H1 (cell line): ENCODE results near the gene GBF1. TPM values are rescaled to one million over a fixed set of nuclear protein-coding genes. Genes with fewer than 3 reads are reported as not detected.

Source experiments
- CTCF ChIA-PET: fragments of 300-600 bp; sonication (Branson Sonifier 250); formaldehyde crosslinking; loops from one replicate; lab custom pipeline; 2021; ENCODE audit not compliant: partially characterized antibody; lab: Charles Lee
- POLR2A ChIA-PET: fragments of 300-600 bp; sonication (Branson Sonifier 250); formaldehyde crosslinking; loops from one replicate; lab custom pipeline; 2021; ENCODE audit warnings: inconsistent platforms; ENCODE audit not compliant: partially characterized antibody; lab: Charles Lee
- DNase-seq, 2 experiments: peaks; one replicate each; pipeline versions ENCODE4 v3.0.0 to v3.0.0-alpha.2; 2010 to 2022; ENCODE audit warnings: low spot score in 2 of 2, low read depth in 1 of 2, mixed read lengths in 1 of 2
- FAIRE-seq: peaks from 2 replicates; lab custom pipeline; 2011; peaks lifted over from hg19 to GRCh38; lab: Jason Lieb, UNC
- H2AFZ ChIP-seq: 2 replicates; pipeline ENCODE4 v1.8.1; 2012; ENCODE audit warnings: low read length, inconsistent platforms
- H2AK5ac ChIP-seq: 2 replicates; pipeline ENCODE4 v1.6.1; 2013; ENCODE audit warnings: low read depth, low read length
- H2BK120ac ChIP-seq: replicated peaks from 2 replicates; pipeline ENCODE3; 2013; ENCODE audit warnings: low read depth, low read length, inconsistent platforms
- H2BK12ac ChIP-seq: 2 replicates; pipeline ENCODE4 v1.6.1; 2013; ENCODE audit warnings: low read depth, low read length
- H2BK15ac ChIP-seq: 2 replicates; pipeline ENCODE4 v1.6.1; 2013; ENCODE audit warnings: low read length
- H2BK20ac ChIP-seq: 2 replicates; pipeline ENCODE4 v1.6.1; 2013; ENCODE audit warnings: low read length
- H2BK5ac ChIP-seq: 2 replicates; pipeline ENCODE4 v1.6.1; 2013; ENCODE audit warnings: low read depth, low read length
- H3K14ac ChIP-seq: 2 replicates; pipeline ENCODE4 v1.6.1; 2013; ENCODE audit warnings: inconsistent platforms; ENCODE audit not compliant: insufficient read length
- H3K18ac ChIP-seq: 2 replicates; pipeline ENCODE4 v1.6.1; 2013; ENCODE audit warnings: low read length; ENCODE audit errors: extremely low read depth
- H3K23ac ChIP-seq: 2 replicates; pipeline ENCODE4 v1.6.1; 2013; ENCODE audit warnings: inconsistent platforms; ENCODE audit not compliant: insufficient read length
- H3K23me2 ChIP-seq: 2 replicates; pipeline ENCODE4 v1.6.1; 2013; ENCODE audit warnings: low read depth, low read length
- H3K27ac ChIP-seq: 2 replicates; pipeline ENCODE4 v1.6.1; 2011; ENCODE audit warnings: low read depth, low read length, inconsistent platforms
- H3K27me3 ChIP-seq, 4 experiments: replicated peaks in 1 of 4; 1 replicate in 1 of 4; 2 replicates in 3 of 4; pipeline versions ENCODE4 v1.6.1 to v1.8.1; 2011 to 2013; ENCODE audit warnings: low read length in 3 of 4, mild to moderate bottlenecking in 3 of 4, inconsistent platforms in 2 of 4, mixed read lengths in 2 of 4, moderate library complexity in 1 of 4; ENCODE audit not compliant: control insufficient read depth in 3 of 4, insufficient read depth in 3 of 4; ENCODE audit errors: extremely low read depth in 1 of 4
- H3K36me3 ChIP-seq, 4 experiments: 2 replicates each; pipeline versions ENCODE4 v1.6.1 to v1.8.1; 2011 to 2013; ENCODE audit warnings: mild to moderate bottlenecking in 4 of 4, low read length in 3 of 4, moderate library complexity in 2 of 4, control low read depth in 1 of 4, inconsistent platforms in 1 of 4; ENCODE audit not compliant: insufficient read depth in 4 of 4, control insufficient read depth in 2 of 4
- H3K4ac ChIP-seq: replicated peaks from 2 replicates; pipeline ENCODE3; 2013; ENCODE audit warnings: low read length, low read depth, mixed read lengths, inconsistent platforms; ENCODE audit not compliant: insufficient read length
- H3K4me1 ChIP-seq, 4 experiments: replicated peaks in 1 of 4; 1 replicate in 1 of 4; 2 replicates in 3 of 4; pipeline versions ENCODE4 v1.6.1 to v1.8.1; 2011 to 2013; ENCODE audit warnings: low read length in 3 of 4, inconsistent platforms in 2 of 4, mixed read lengths in 1 of 4; ENCODE audit not compliant: insufficient read depth in 4 of 4, control insufficient read depth in 3 of 4
- H3K4me2 ChIP-seq, 2 experiments: 2 replicates each; pipeline versions ENCODE4 v1.6.1 to v1.8.1; 2011 to 2013; ENCODE audit warnings: low read depth in 2 of 2, low read length in 2 of 2, control low read depth in 1 of 2, inconsistent platforms in 1 of 2, mild to moderate bottlenecking in 1 of 2; ENCODE audit not compliant: insufficient read depth in 1 of 2
- H3K4me3 ChIP-seq, 4 experiments: fragments of 200-600, 300-600 bp in 1 of 4; sonication (generic), shearing (Covaris generic), sonication (Bioruptor Twin) in 1 of 4; 2 replicates each; pipeline versions ENCODE4 v1.5.1 to v1.8.1; 2011 to 2016; ENCODE audit warnings: low read length in 4 of 4, low read depth in 3 of 4, control low read depth in 2 of 4, inconsistent platforms in 2 of 4, mild to moderate bottlenecking in 2 of 4, mixed read lengths in 1 of 4, moderate library complexity in 1 of 4; ENCODE audit not compliant: insufficient read depth in 2 of 4; ENCODE audit errors: extremely low read depth in 1 of 4
- H3K56ac ChIP-seq: replicated peaks from 2 replicates; pipeline ENCODE3; 2013; ENCODE audit warnings: low read depth, mild to moderate bottlenecking, mixed read lengths, low read length, inconsistent platforms; ENCODE audit not compliant: insufficient read length
- H3K79me1 ChIP-seq: 2 replicates; pipeline ENCODE4 v1.6.1; 2013; ENCODE audit warnings: low read depth, low read length, control low read depth
- H3K79me2 ChIP-seq, 2 experiments: 2 replicates each; pipeline versions ENCODE4 v1.6.1 to v1.8.1; 2012 to 2013; ENCODE audit warnings: low read length in 2 of 2, mild to moderate bottlenecking in 2 of 2, inconsistent platforms in 1 of 2; ENCODE audit not compliant: insufficient read depth in 2 of 2, control insufficient read depth in 1 of 2
- H3K9ac ChIP-seq, 4 experiments: replicated peaks in 1 of 4; 1 replicate in 1 of 4; 2 replicates in 3 of 4; pipeline versions ENCODE4 v1.6.1 to v1.8.1; 2011 to 2013; ENCODE audit warnings: low read depth in 3 of 4, low read length in 3 of 4, control low read depth in 2 of 4, mild to moderate bottlenecking in 2 of 4, moderate library complexity in 2 of 4, inconsistent platforms in 1 of 4; ENCODE audit errors: extremely low read depth in 1 of 4
- H3K9me3 ChIP-seq, 2 experiments: 2 replicates each; pipeline versions ENCODE4 v1.6.1 to v1.8.1; 2012 to 2013; ENCODE audit warnings: mild to moderate bottlenecking in 2 of 2, moderate library complexity in 2 of 2, control low read depth in 1 of 2, inconsistent platforms in 1 of 2, low read depth in 1 of 2, low read length in 1 of 2, mixed read lengths in 1 of 2; ENCODE audit not compliant: insufficient read depth in 2 of 2
- H4K20me1 ChIP-seq, 2 experiments: replicated peaks in 1 of 2; 2 replicates each; pipeline versions ENCODE3 to v1.8.1; 2011 to 2013; ENCODE audit warnings: inconsistent platforms in 2 of 2, low read length in 2 of 2, mild to moderate bottlenecking in 1 of 2; ENCODE audit not compliant: insufficient read depth in 2 of 2, control insufficient read depth in 1 of 2
- H4K5ac ChIP-seq: 2 replicates; pipeline ENCODE4 v1.6.1; 2013; ENCODE audit warnings: low read length, low read depth, mixed read lengths, inconsistent platforms; ENCODE audit not compliant: insufficient read length
- H4K8ac ChIP-seq: 2 replicates; pipeline ENCODE4 v1.8.0; 2013; ENCODE audit warnings: mild to moderate bottlenecking, moderate library complexity, low read length, inconsistent platforms; ENCODE audit not compliant: insufficient read depth; ENCODE audit errors: extremely low read depth
- H4K91ac ChIP-seq: replicated peaks from 2 replicates; pipeline ENCODE3; 2013; ENCODE audit warnings: low read length, mixed read lengths, inconsistent platforms; ENCODE audit not compliant: insufficient read length
- CEBPB ChIP-seq: IDR thresholded peaks from 2 replicates; pipeline ENCODE4 v1.6.1; 2012; ENCODE audit warnings: low read depth, low read length
- CHD1 ChIP-seq: IDR thresholded peaks from 2 replicates; pipeline ENCODE4 v1.6.1; 2012; ENCODE audit warnings: low read depth, low read length, improper control_type of control experiment
- CHD2 ChIP-seq: IDR thresholded peaks from 2 replicates; pipeline ENCODE4 v1.6.1; 2012; ENCODE audit warnings: low read length, improper control_type of control experiment
- EP300 ChIP-seq, 2 experiments: IDR thresholded peaks; 1 replicate in 1 of 2; 2 replicates in 1 of 2; pipeline ENCODE4 v1.6.1; 2011 to 2012; ENCODE audit warnings: low read depth in 2 of 2, low read length in 2 of 2, mild to moderate bottlenecking in 2 of 2, borderline replicate concordance in 1 of 2, inconsistent platforms in 1 of 2, moderate library complexity in 1 of 2
- FOSL1 ChIP-seq: IDR thresholded peaks from 2 replicates; pipeline ENCODE4 v1.6.1; 2011; ENCODE audit warnings: mild to moderate bottlenecking, low read depth, low read length, moderate library complexity; ENCODE audit not compliant: insufficient read depth
- KDM5A ChIP-seq: fragments of 200-600 bp; IDR thresholded peaks from 2 replicates; pipeline ENCODE4 v1.7.1; 2012; ENCODE audit warnings: mild to moderate bottlenecking, low read length, inconsistent platforms, mixed read lengths
- NANOG ChIP-seq: IDR thresholded peaks from 2 replicates; pipeline ENCODE4 v1.6.1; 2011; ENCODE audit warnings: low read length, low read depth, mild to moderate bottlenecking, inconsistent platforms; ENCODE audit not compliant: insufficient read depth, poor library complexity, severe bottlenecking
- PHF8 ChIP-seq: fragments of 200-600 bp; sonication (generic); conservative IDR thresholded peaks from 2 replicates; pipeline ENCODE4 v1.7.1; 2012; ENCODE audit warnings: low read depth, mild to moderate bottlenecking, inconsistent platforms, low read length, moderate library complexity
- SIX5 ChIP-seq: IDR thresholded peaks from 2 replicates; pipeline ENCODE4 v1.6.1; 2011; ENCODE audit warnings: mild to moderate bottlenecking, low read depth, low read length
- SP1 ChIP-seq: IDR thresholded peaks from 2 replicates; pipeline ENCODE4 v1.6.1; 2011; ENCODE audit warnings: low read depth, low read length
- SUZ12 ChIP-seq: fragments of 200-600 bp; sonication (generic); IDR thresholded peaks from 2 replicates; pipeline ENCODE4 v1.6.1; 2012; ENCODE audit warnings: mild to moderate bottlenecking, inconsistent platforms, low read length, moderate library complexity, mixed read lengths
- TAF1 ChIP-seq: IDR thresholded peaks from 2 replicates; pipeline ENCODE4 v1.6.1; 2011; ENCODE audit warnings: mild to moderate bottlenecking, low read depth, low read length
- TCF12 ChIP-seq: IDR thresholded peaks from 2 replicates; pipeline ENCODE4 v1.6.1; 2011; ENCODE audit warnings: low read depth, mild to moderate bottlenecking, low read length
- YY1 ChIP-seq: IDR thresholded peaks from 2 replicates; pipeline ENCODE4 v1.6.1; 2011; ENCODE audit warnings: low read depth, mild to moderate bottlenecking, low read length
- WGBS, 2 experiments: shearing (Covaris generic) in 1 of 2; methylation state at CpG; one replicate each; pipeline versions ENCODE4 v1.1.6 to v1.1.7; 2013 to 2015; ENCODE audit warnings: low lambda C conversion rate in 2 of 2, mixed read lengths in 2 of 2, inconsistent platforms in 1 of 2, low coverage in 1 of 2, missing lambda C conversion rate in 1 of 2; ENCODE audit not compliant: insufficient replicate concordance in 2 of 2, insufficient coverage in 1 of 2, insufficient read length in 1 of 2; ENCODE audit errors: extremely low coverage in 1 of 2, missing lambda C conversion rate in 1 of 2; 5-methylcytosine and 5-hydroxymethylcytosine counted together
- polyA plus RNA-seq, 7 experiments: library from polyadenylated mRNA; depleted of rRNA in 3 of 7; stranded (reverse) in 5 of 7; unstranded in 2 of 7; fragments of >200 nt in 5 of 7; fragments of 200-250 nt in 2 of 7; gene quantifications; 1 replicate in 5 of 7; 2 replicates in 1 of 7; 4 replicates in 1 of 7; pipeline versions ENCODE4 v1.2.1 to v1.2.3, GENCODE V29; 2011 to 2013; ENCODE audit warnings: missing spikeins in 2 of 7, mixed read lengths in 2 of 7
- total RNA-seq: library from RNA; stranded (reverse); fragmentation: NEBNext Ultra II Directional; extraction: Animal tissue kit (Norgen Biotek cat#: 25700); gene quantifications from 2 replicates; pipeline ENCODE4 v1.2.1, GENCODE V29; 2021
- TF ChIP-seq, protein P1 (sequence below): IDR thresholded peaks from 2 replicates; pipeline ENCODE4 v1.6.1; 2012; ENCODE audit warnings: inconsistent platforms

The GBF1 gene
- total and polyA plus RNA-seq, 2 of the 8 experiments (the other 6 are each of a cell fraction or from before 2014, with no cell fraction given): 11.0 to 25.5 TPM

DNA sequence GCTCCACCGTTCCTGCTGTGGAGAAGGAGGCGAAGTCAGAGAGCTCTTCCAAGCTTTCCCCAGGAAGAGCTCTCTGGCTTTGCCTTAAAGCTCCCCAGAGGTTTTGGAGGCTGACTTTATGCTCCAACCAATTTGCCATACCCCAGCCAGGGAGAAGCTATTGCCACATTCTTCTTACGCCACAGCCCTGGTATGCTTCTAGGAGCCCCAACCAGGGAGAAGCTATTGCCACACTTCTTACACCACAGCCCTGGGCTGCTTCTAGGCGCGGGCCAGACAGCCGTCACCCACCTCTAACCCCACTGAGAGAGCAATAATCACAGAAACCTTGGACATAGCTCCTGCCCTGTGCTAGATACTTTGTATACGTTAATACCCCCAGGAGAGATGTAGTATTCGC is 18.3 kb upstream of the GBF1 start:
- H3K79me2 ChIP-seq: no peaks in the 10 kb centered on the region
- H4K91ac ChIP-seq: no peak overlapping the region
- no peak overlapping the region for H2BK15ac ChIP-seq
- WGBS, 2 experiments: 92% methylated on average over 8 of the region's 8 CpGs; no CpG with 5 or more reads in 1 of the 2 experiments
- no peak overlapping the region for H4K5ac ChIP-seq
- H4K8ac ChIP-seq: no peak overlapping the region
- POLR2A ChIA-PET: interaction anchor here (1.1 kb wide), 1 partner anchor 178 kb away, joined by 3 read pairs; no protein-coding TSS in a partner anchor
- H2BK5ac ChIP-seq: no peak overlapping the region
- no peak overlapping the region for H2BK20ac ChIP-seq
- CTCF ChIA-PET: interaction anchor here (0.6 to 24.6 kb wide), 13 partner anchors 9 to 173 kb away, joined by 3 to 862 read pairs (median 4); partner anchors contain the start of gene NFKB2
- no peak overlapping the region for H3K4me3 ChIP-seq
- H3K27me3 ChIP-seq: peaks cover 34 to 67% (median 60%) of the 10 kb centered on the region in 4 experiments
- no peak overlapping the region for H2BK120ac ChIP-seq
- H3K14ac ChIP-seq: no peak overlapping the region
- no peak overlapping the region for H2AFZ ChIP-seq
- peaks cover 2 to 7% of the 10 kb centered on the region in 2 experiments for H4K20me1 ChIP-seq
- DNase-seq (no peak), FAIRE-seq (no peak)
- TF ChIP-seq, protein P1, sequence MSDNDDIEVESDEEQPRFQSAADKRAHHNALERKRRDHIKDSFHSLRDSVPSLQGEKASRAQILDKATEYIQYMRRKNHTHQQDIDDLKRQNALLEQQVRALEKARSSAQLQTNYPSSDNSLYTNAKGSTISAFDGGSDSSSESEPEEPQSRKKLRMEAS: no peak
- no peak for TF ChIP-seq KDM5A
- no peak for TF ChIP-seq SIX5
- TF ChIP-seq CHD2: no peak
- no peak for TF ChIP-seq SP1
- no peak for TF ChIP-seq CEBPB
- TF ChIP-seq NANOG: no peak
- no peak for TF ChIP-seq TAF1
- no peak for TF ChIP-seq TCF12
- no peak for TF ChIP-seq YY1
- no peak for TF ChIP-seq FOSL1
- TF ChIP-seq EP300 (IDR thresholded peaks at IDR 0.05; ENCODE audit: borderline replicate concordance in 1 of 2, low read depth in 2 of 2, low read length in 2 of 2): no peak
- no peak for TF ChIP-seq CHD1
- no peak for TF ChIP-seq SUZ12
- no peak for TF ChIP-seq PHF8
- peaks cover 0 to 9% (median 1%) of the 10 kb centered on the region in 4 experiments; a peak in 3 of 7 replicates for H3K4me1 ChIP-seq
- H2AK5ac ChIP-seq: no peak overlapping the region
- H3K9me3 ChIP-seq: peaks cover 5% of the 10 kb centered on the region in 2 experiments; a peak in 2 of 4 replicates
- no peak overlapping the region for H3K56ac ChIP-seq
- H3K4me2 ChIP-seq: no peak overlapping the region; a peak in 1 of 4 replicates
- no peak overlapping the region for H3K18ac ChIP-seq
- no peak overlapping the region for H3K9ac ChIP-seq
- no peak overlapping the region for H3K23ac ChIP-seq
- H3K23me2 ChIP-seq: peaks cover 9% of the 10 kb centered on the region; the same call in 1 of the 2 replicates
- no peaks in the 10 kb centered on the region for H3K79me1 ChIP-seq
- no peak overlapping the region for H3K4ac ChIP-seq
- H3K27ac ChIP-seq: no peak overlapping the region
- H3K36me3 ChIP-seq: no peaks in the 10 kb centered on the region
- no peak overlapping the region for H2BK12ac ChIP-seq
